ENCODE data around the gene SEMA6C. TPM values are rescaled to one million over a fixed set of nuclear protein-coding genes. Genes with fewer than 3 reads are reported as not detected.
A peak's percentile ranks its signal among the peaks of the same experiment; 100 is the strongest.

The SEMA6C gene
- total and polyA plus RNA-seq, 2 of the 13 experiments (the other 11 are each of a cell fraction or from before 2014, with no cell fraction given), result 1.4 to 2.9 TPM

DNA sequence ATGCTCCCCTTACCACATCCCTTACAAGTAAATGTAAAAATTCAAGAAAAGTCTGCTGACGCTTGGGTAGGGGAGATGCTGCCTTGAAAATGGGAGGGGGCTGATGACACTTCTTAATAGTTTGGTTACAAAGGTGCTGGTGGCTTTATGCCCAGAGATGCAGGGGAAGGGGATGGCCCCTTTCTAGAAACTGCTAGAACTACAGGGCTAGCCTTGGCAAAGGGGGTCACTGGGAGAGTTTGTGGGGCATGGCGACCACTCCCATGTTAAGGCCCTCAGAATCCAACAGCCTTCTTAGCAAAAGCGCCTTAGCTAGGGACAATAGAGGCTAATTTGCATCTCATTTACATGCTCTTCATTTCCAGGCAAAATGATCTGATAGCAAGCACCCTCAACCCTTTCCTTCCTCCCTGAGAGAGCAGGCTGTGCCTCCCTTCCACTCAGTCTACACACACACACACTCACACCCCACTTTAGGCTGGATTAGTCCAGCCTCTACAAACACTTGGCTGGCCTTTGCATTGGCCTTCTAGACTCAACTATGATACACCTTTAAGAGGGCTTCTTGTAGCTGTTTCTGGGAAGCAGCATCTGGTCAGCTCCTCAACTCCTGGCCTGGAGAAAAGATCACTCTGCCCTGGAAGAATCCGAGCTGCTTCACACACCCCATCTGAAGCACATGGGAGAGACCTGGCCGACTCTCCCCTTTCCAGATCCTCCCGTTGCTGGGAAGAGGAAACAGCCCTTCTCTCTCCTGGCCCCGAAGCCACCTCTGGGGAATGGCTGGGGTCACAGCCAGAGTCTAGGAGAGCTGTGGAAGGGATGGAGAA lies 1.7 kb downstream of the SEMA6C start:
- WGBS (ENCODE audit: low lambda C conversion rate), result 100% methylated on average over 3 of the region's 7 CpGs
- Histone ChIP-seq H3K79me2 (ENCODE audit: insufficient read depth, low read length) (no peaks in the 10 kb centered on the region), H3K4me2 (ENCODE audit: low read depth, low read length) (0 out of 2 replicates have a peak overlapping the region, but pooled peaks have one; percentile 0), H3K4me1 (ENCODE audit: insufficient read depth, low read length) (peaks cover 33% of the 10 kb centered on the region), H3K36me3 (replicated peaks in 1 of 2; ENCODE audit: control insufficient read depth in 1 of 2, insufficient read depth in 2 of 2, low read length in 2 of 2) (no peaks in the 10 kb centered on the region), H3K4me3 (replicated peaks in 1 of 3; ENCODE audit: insufficient read depth in 1 of 3, low read depth in 2 of 3, low read length in 3 of 3) (no peak overlapping the region; a peak in 1 of 6 replicates), H4K20me1 (ENCODE audit: insufficient read depth, low read length) (no peaks in the 10 kb centered on the region), H2AFZ (ENCODE audit: low read length) (no peak overlapping the region), H3K9me3 (ENCODE audit: low read length) (no peaks in the 10 kb centered on the region), H3K9ac (ENCODE audit: insufficient read depth, low read depth, low read length) (no peak overlapping the region), H3K27me3 (ENCODE audit: control insufficient read depth in 1 of 2, insufficient read depth in 2 of 2, low read length in 2 of 2) (no peaks in the 10 kb centered on the region), H3K27ac (ENCODE audit: extremely low read length, insufficient read depth, low read length) (no peak overlapping the region)
- FAIRE-seq, result no peak
- POLR2A ChIA-PET, result no interaction called here
- CTCF ChIA-PET (ENCODE audit: low intra/inter-chr PET ratio, low total read pairs), result no interaction called here
- in situ Hi-C loops (cut with HindIII; ENCODE audit: extremely low pct_ligation_motif_present, low pct_unique_long_range_greater_than_20kb), result no loop called here
- intact Hi-C loops (cut with micrococcal nuclease; ENCODE audit: unreplicated experiment), result loop anchor here (5.0 kb wide), 1 partner anchor 132 kb away; no protein-coding TSS in a partner anchor
- TF ChIP-seq AGO1 (IDR thresholded peaks at IDR 0.05; ENCODE audit: low read depth, low read length, poor library complexity, severe bottlenecking) (no peak), REPIN1 (CRISPR knock-in tag; IDR thresholded peaks at IDR 0.05; ENCODE audit: borderline replicate concordance, low read depth) (no peak), MBNL3 (CRISPR knock-in tag; conservative IDR thresholded peaks at IDR 0.05) (no peak), FLYWCH1 (CRISPR knock-in tag; IDR thresholded peaks at IDR 0.05) (no peak), POLR2AphosphoS2 (IDR thresholded peaks at IDR 0.05; ENCODE audit: low read depth, low read length) (no peak), SYNCRIP (IDR thresholded peaks at IDR 0.05; ENCODE audit: insufficient read depth, low read depth, low read length) (no peak), ZFAT (CRISPR knock-in tag; conservative IDR thresholded peaks at IDR 0.05) (no peak), RAD51 (IDR thresholded peaks at IDR 0.05; ENCODE audit: borderline replicate concordance) (no peak), MIER3 (CRISPR knock-in tag; IDR thresholded peaks at IDR 0.05; ENCODE audit: borderline replicate concordance) (no peak), ZNF672 (CRISPR knock-in tag; IDR thresholded peaks at IDR 0.05) (no peak), RARA (CRISPR knock-in tag; IDR thresholded peaks at IDR 0.05) (no peak), SMAD1 (CRISPR knock-in tag; IDR thresholded peaks at IDR 0.05; ENCODE audit: borderline replicate concordance, low read depth) (no peak), ZNF75D (CRISPR knock-in tag; IDR thresholded peaks at IDR 0.05; ENCODE audit: borderline replicate concordance) (no peak), ZNF160 (CRISPR knock-in tag; IDR thresholded peaks at IDR 0.05) (no peak)
- TF ChIP-seq, protein P1, sequence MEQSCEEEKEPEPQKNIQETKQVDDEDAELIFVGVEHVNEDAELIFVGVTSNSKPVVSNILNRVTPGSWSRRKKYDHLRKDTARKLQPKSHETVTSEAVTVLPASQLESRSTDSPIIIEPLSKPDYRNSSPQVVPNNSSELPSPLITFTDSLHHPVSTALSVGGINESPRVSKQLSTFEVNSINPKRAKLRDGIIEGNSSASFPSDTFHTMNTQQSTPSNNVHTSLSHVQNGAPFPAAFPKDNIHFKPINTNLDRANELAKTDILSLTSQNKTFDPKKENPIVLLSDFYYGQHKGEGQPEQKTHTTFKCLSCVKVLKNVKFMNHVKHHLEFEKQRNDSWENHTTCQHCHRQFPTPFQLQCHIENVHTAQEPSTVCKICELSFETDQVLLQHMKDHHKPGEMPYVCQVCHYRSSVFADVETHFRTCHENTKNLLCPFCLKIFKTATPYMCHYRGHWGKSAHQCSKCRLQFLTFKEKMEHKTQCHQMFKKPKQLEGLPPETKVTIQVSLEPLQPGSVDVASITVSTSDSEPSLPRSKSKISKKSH (CRISPR knock-in tag; IDR thresholded peaks at IDR 0.05; ENCODE audit: borderline replicate concordance), result no peak
- TF ChIP-seq, protein P2, sequence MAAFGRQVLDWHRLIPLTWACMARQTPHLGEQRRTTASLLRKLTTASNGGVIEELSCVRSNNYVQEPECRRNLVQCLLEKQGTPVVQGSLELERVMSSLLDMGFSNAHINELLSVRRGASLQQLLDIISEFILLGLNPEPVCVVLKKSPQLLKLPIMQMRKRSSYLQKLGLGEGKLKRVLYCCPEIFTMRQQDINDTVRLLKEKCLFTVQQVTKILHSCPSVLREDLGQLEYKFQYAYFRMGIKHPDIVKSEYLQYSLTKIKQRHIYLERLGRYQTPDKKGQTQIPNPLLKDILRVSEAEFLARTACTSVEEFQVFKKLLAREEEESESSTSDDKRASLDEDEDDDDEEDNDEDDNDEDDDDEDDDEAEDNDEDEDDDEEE (CRISPR knock-in tag; IDR thresholded peaks at IDR 0.05), result no peak
- no peak for DNase-seq (ENCODE audit: low spot score)
- no TSS peak for BruUV-seq (replicated peaks)
- ATAC-seq, result no peak
